Nephron (organoid): Measurements from ENCODE around the gene CCDC73.
"Not testable (repeated sequence)": the region's sequence is repeated elsewhere in the genome, so short reads cannot be mapped to it uniquely, and the experiment has no call there.

Source experiments
- H3K27ac Mint-ChIP-seq, 3 experiments: 2 replicates each; pipeline ENCODE4 v1.8.0; 2020; ENCODE audit warnings: mixed read lengths in 3 of 3, mild to moderate bottlenecking in 2 of 3, moderate library complexity in 1 of 3
- H3K27me3 Mint-ChIP-seq: 2 replicates; pipeline ENCODE4 v1.8.0; 2021; ENCODE audit warnings: low read depth, mild to moderate bottlenecking, moderate library complexity, mixed read lengths
- H3K36me3 Mint-ChIP-seq: 2 replicates; pipeline ENCODE4 v1.8.0; 2020; ENCODE audit warnings: low read depth, mixed read lengths
- H3K4me1 Mint-ChIP-seq: 2 replicates; pipeline ENCODE4 v1.8.0; 2020; ENCODE audit warnings: mixed read lengths
- H3K4me3 Mint-ChIP-seq, 3 experiments: 2 replicates each; pipeline ENCODE4 v1.8.0; 2020; ENCODE audit warnings: mild to moderate bottlenecking in 3 of 3, mixed read lengths in 3 of 3, moderate library complexity in 2 of 3
- H3K9me3 Mint-ChIP-seq: 2 replicates; pipeline ENCODE4 v1.8.0; 2020; ENCODE audit warnings: mixed read lengths
- TF ChIP-seq, protein P1 (sequence below), 3 experiments: fragments of 200-600 bp; sonication (generic); IDR thresholded peaks; one replicate each; pipeline ENCODE4 v1.5.0; 2021; ENCODE audit warnings: antibody characterized with exemption in 3 of 3; ENCODE audit not compliant: unreplicated experiment in 3 of 3

CCDC73 gene

DNA sequence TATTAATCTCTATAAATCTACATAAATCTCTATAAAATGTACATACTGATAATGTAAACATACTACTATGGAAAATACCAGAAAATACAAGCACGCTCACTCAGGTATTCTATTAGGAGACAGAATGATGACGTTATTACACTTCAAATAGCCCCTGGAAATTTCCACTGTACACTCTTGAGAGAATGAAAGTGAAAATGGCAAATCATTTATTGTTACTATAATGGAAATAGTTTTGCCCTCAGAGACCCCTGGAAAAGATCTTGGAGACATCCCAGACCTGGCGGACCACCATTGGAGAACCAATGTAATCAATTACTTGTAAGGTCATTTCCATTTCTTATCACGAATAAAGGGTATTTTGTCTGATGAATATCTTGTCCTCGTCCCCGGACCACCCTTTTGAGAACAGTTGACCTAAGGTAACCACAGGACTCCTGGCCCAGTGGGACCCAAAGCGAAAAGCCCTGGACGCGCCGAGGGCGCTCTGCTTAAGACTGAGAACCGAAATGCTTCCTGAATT lies 34.8 kb upstream of the CCDC73 start:
- Mint-ChIP-seq H3K27me3 (peaks cover 56% of the 10 kb centered on the region), H3K4me1 (peaks cover 15% of the 10 kb centered on the region), H3K4me3 (peak overlapping the region; percentile 86 to 90 (median 90)), H3K9me3 (no peaks in the 10 kb centered on the region), H3K27ac (peak overlapping the region; percentile 44 to 85 (median 78)), H3K36me3 (no peaks in the 10 kb centered on the region)
- TF ChIP-seq, protein P1, sequence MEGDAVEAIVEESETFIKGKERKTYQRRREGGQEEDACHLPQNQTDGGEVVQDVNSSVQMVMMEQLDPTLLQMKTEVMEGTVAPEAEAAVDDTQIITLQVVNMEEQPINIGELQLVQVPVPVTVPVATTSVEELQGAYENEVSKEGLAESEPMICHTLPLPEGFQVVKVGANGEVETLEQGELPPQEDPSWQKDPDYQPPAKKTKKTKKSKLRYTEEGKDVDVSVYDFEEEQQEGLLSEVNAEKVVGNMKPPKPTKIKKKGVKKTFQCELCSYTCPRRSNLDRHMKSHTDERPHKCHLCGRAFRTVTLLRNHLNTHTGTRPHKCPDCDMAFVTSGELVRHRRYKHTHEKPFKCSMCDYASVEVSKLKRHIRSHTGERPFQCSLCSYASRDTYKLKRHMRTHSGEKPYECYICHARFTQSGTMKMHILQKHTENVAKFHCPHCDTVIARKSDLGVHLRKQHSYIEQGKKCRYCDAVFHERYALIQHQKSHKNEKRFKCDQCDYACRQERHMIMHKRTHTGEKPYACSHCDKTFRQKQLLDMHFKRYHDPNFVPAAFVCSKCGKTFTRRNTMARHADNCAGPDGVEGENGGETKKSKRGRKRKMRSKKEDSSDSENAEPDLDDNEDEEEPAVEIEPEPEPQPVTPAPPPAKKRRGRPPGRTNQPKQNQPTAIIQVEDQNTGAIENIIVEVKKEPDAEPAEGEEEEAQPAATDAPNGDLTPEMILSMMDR (IDR thresholded peaks at IDR 0.05; ENCODE audit: unreplicated experiment in 3 of 3), result no peak

DNA sequence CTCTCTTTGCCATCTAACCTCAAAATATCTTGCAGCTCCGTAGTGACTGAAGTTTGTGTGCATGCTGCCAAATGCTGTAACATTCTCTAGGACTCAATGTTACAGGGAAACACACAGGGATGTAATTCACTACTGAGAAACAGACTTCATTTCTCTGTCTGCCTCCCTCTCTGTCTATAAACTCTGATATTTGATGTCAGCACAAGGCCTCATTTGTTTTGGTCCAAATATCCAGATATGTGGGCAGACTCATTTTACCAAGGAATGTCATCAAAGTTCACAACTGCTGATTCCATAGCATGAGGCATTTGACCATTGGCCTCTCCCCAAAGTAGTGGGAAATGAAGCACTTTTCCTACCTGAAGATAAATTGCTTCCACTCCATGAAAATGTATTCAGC lies 32.8 kb upstream of the CCDC73 start:
- Mint-ChIP-seq H3K9me3 (no peaks in the 10 kb centered on the region), H3K27me3 (peaks cover 49% of the 10 kb centered on the region), H3K4me3 (no peak overlapping the region), H3K4me1 (peaks cover 15% of the 10 kb centered on the region), H3K27ac (no peak overlapping the region), H3K36me3 (no peaks in the 10 kb centered on the region)
- TF ChIP-seq, protein P1 (IDR thresholded peaks at IDR 0.05; ENCODE audit: unreplicated experiment in 3 of 3), result no peak

GRCh38 chr11:32826113-32826512 lies 31.7 kb upstream of the CCDC73 start:
- Mint-ChIP-seq H3K27me3 (peaks cover 38% of the 10 kb centered on the region), H3K36me3 (no peaks in the 10 kb centered on the region), H3K4me3 (no peak overlapping the region), H3K4me1 (peaks cover 12% of the 10 kb centered on the region), H3K9me3 (no peaks in the 10 kb centered on the region), H3K27ac (no peak overlapping the region)
- TF ChIP-seq, protein P1 (IDR thresholded peaks at IDR 0.05; ENCODE audit: unreplicated experiment in 3 of 3), result no peak

DNA sequence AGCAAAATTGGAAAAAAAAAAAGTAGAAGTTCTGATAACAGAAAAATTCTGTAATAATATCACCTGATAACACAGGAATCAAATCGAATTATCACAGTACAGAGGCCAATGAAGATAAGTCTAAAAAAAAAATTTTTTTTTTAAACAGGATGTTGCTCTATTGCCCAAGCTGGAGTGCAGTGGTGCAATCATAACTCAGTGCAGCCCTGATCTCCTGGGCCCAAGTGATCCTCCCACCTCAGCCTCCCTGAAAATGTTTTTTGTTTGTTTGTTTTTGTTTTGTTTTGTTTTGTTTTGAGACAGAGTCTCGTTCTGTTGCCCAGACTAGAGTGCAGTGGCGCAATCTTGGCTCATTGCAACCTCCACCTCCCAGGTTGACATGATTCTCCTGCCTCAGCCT lies 29.2 kb upstream of the CCDC73 start:
- H3K27me3 Mint-ChIP-seq, result peaks cover 15% of the 10 kb centered on the region
- H3K9me3 Mint-ChIP-seq, H3K36me3 Mint-ChIP-seq, H3K4me3 Mint-ChIP-seq, H3K27ac Mint-ChIP-seq, H3K4me1 Mint-ChIP-seq: not testable (repeated sequence)

GRCh38 chr11:32821917-32822560 lies 27.6 kb upstream of the CCDC73 start:
- H3K4me1 Mint-ChIP-seq, result no peaks in the 10 kb centered on the region
- H3K27ac Mint-ChIP-seq, result no peak overlapping the region
- no peaks in the 10 kb centered on the region for H3K36me3 Mint-ChIP-seq
- H3K9me3 Mint-ChIP-seq, result no peaks in the 10 kb centered on the region
- peaks cover 4% of the 10 kb centered on the region for H3K27me3 Mint-ChIP-seq
- TF ChIP-seq, protein P1 (IDR thresholded peaks at IDR 0.05; ENCODE audit: unreplicated experiment in 3 of 3), result no peak
- no peak overlapping the region for H3K4me3 Mint-ChIP-seq

DNA sequence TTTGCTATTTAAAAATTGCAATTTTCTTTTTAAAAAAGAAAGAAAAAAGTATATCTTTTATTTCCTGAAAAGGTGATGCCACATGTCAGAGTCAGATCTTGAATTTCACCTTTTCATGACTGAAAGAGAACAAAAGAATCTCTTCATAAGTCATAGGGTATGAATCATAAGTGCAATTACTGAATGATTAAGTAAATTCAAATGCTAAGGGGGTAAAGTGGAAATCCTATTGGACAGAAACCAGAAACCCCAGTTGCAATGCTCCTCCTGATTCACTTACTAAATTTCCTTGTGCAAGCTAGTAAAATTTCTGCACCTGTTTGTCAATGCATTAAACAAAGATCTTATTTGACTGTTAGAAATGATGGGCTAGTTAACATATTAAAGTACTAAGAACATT lies 27.1 kb upstream of the CCDC73 start:
- TF ChIP-seq, protein P1 (IDR thresholded peaks at IDR 0.05; ENCODE audit: unreplicated experiment in 3 of 3), result no peak

More for the DNA sequence above, 27.1 kb upstream of the CCDC73 start:
- Mint-ChIP-seq H3K27me3 (peaks cover 4% of the 10 kb centered on the region), H3K4me1 (no peaks in the 10 kb centered on the region), H3K4me3 (no peak overlapping the region), H3K36me3 (no peaks in the 10 kb centered on the region), H3K9me3 (no peaks in the 10 kb centered on the region), H3K27ac (no peak overlapping the region)
